Neural cell (in vitro differentiated cells): ENCODE data around the gene CAPSL. TPM values are rescaled to one million over a fixed set of nuclear protein-coding genes. Genes with fewer than 3 reads are reported as not detected.

ENCODE experiments used
- H2AFZ ChIP-seq: fragments of 200-600, 300-800 bp; sonication (generic), shearing (Covaris generic); 2 replicates; pipeline ENCODE4 v1.6.0; 2014; ENCODE audit warnings: low read depth, mild to moderate bottlenecking, antibody characterized with exemption, low read length, moderate library complexity
- H3F3A ChIP-seq: fragments of 200-600 bp; shearing (Covaris generic); 2 replicates; pipeline ENCODE4 v1.6.1; 2016; ENCODE audit warnings: mild to moderate bottlenecking, moderate library complexity, mixed read lengths, antibody characterized with exemption, low read length; ENCODE audit not compliant: insufficient read depth, poor library complexity, severe bottlenecking
- H3K27ac ChIP-seq: fragments of 200-600, 300-800 bp; sonication (generic), shearing (Covaris generic); 2 replicates; pipeline ENCODE4 v1.5.1; 2014; ENCODE audit warnings: mild to moderate bottlenecking, low read length, moderate library complexity
- H3K27me3 ChIP-seq: fragments of 300-800, 200-600 bp; sonication (generic), shearing (Covaris generic); 2 replicates; pipeline ENCODE4 v1.6.0; 2014; ENCODE audit warnings: mild to moderate bottlenecking, low read depth, low read length, moderate library complexity; ENCODE audit not compliant: insufficient read depth
- H3K36me3 ChIP-seq: fragments of 300-800, 200-600 bp; sonication (generic), shearing (Covaris generic); 2 replicates; pipeline ENCODE4 v1.5.1; 2014; ENCODE audit warnings: mild to moderate bottlenecking, antibody characterized with exemption, low read length, moderate library complexity; ENCODE audit not compliant: insufficient read depth
- H3K4me2 ChIP-seq: fragments of 300-800, 200-600 bp; sonication (generic), shearing (Covaris generic); 2 replicates; pipeline ENCODE4 v1.6.0; 2014; ENCODE audit warnings: mild to moderate bottlenecking, low read length
- H3K4me3 ChIP-seq: fragments of 300-800, 200-600 bp; sonication (generic), shearing (Covaris generic); 2 replicates; pipeline ENCODE4 v1.5.1; 2014; ENCODE audit warnings: mild to moderate bottlenecking, low read length, moderate library complexity
- H3K79me2 ChIP-seq: fragments of 200-600 bp; shearing (Covaris generic); replicated peaks from 2 replicates; pipeline ENCODE4 v1.6.0; 2014; ENCODE audit warnings: mild to moderate bottlenecking, low read length, moderate library complexity; ENCODE audit not compliant: insufficient read depth
- H3K9ac ChIP-seq: fragments of 300-800, 200-600 bp; sonication (generic), shearing (Covaris generic); 2 replicates; pipeline ENCODE4 v1.6.1; 2016; ENCODE audit warnings: mild to moderate bottlenecking, low read length, mixed read lengths
- H3K9me2 ChIP-seq: fragments of 200-600 bp; shearing (Covaris generic); 2 replicates; pipeline ENCODE4 v1.6.1; 2016; ENCODE audit warnings: mild to moderate bottlenecking, low read length, mixed read lengths; ENCODE audit not compliant: insufficient read depth
- H3K9me3 ChIP-seq: fragments of 200-600, 300-800 bp; sonication (generic), shearing (Covaris generic); 2 replicates; pipeline ENCODE4 v1.6.1; 2016; ENCODE audit warnings: mild to moderate bottlenecking, mixed run types, low read length, moderate library complexity, mixed read lengths
- H4K20me1 ChIP-seq: fragments of 200-600 bp; shearing (Covaris generic); 2 replicates; pipeline ENCODE4 v1.6.1; 2016; ENCODE audit warnings: mild to moderate bottlenecking, mixed run types; ENCODE audit not compliant: insufficient read depth
- EP300 ChIP-seq: fragments of 450-650 bp; conservative IDR thresholded peaks from 2 replicates; pipeline ENCODE4 v1.6.1; 2014; ENCODE audit warnings: antibody characterized with exemption, mild to moderate bottlenecking, moderate library complexity; ENCODE audit not compliant: poor library complexity, severe bottlenecking
- EZH2 ChIP-seq: fragments of 200-600, 300-800 bp; shearing (Covaris generic), sonication (generic); IDR thresholded peaks from 2 replicates; pipeline ENCODE4 v1.6.1; 2014; ENCODE audit warnings: antibody characterized with exemption, low read length, borderline replicate concordance, mild to moderate bottlenecking; ENCODE audit not compliant: insufficient read depth, poor library complexity, severe bottlenecking
- MXI1 ChIP-seq: fragments of 450-650 bp; conservative IDR thresholded peaks from 2 replicates; pipeline ENCODE4 v1.6.1; 2014; ENCODE audit warnings: antibody characterized with exemption, mild to moderate bottlenecking; ENCODE audit not compliant: poor library complexity, severe bottlenecking
- POLR2AphosphoS5 ChIP-seq: IDR thresholded peaks from 2 replicates; pipeline ENCODE4 v1.6.1; 2012
- RAD21 ChIP-seq: fragments of 450-650 bp; conservative IDR thresholded peaks from 2 replicates; pipeline ENCODE4 v1.6.1; 2014; ENCODE audit warnings: antibody characterized with exemption, mild to moderate bottlenecking, moderate library complexity
- SMC3 ChIP-seq: fragments of 450-650 bp; conservative IDR thresholded peaks from 2 replicates; pipeline ENCODE4 v1.6.1; 2014; ENCODE audit warnings: antibody characterized with exemption, mild to moderate bottlenecking, moderate library complexity; ENCODE audit not compliant: poor library complexity
- TAF1 ChIP-seq: IDR thresholded peaks from 2 replicates; pipeline ENCODE4 v1.6.1; 2012; ENCODE audit warnings: low read depth
- polyA plus RNA-seq: library from polyadenylated mRNA; depleted of rRNA; stranded (reverse); fragments of >200 nt; gene quantifications from 2 replicates; pipeline ENCODE4 v1.2.3, GENCODE V29; 2014
- TF ChIP-seq, protein P1 (sequence below): IDR thresholded peaks from 2 replicates; pipeline ENCODE4 v1.6.1; 2012; ENCODE audit warnings: borderline replicate concordance
- TF ChIP-seq, protein P2 (sequence below): fragments of 450-650 bp; IDR thresholded peaks from 2 replicates; pipeline ENCODE4 v1.5.1; 2014; ENCODE audit warnings: antibody characterized with exemption, mild to moderate bottlenecking, moderate library complexity; ENCODE audit not compliant: poor library complexity, severe bottlenecking

CAPSL gene
- polyA plus RNA-seq, 1 donor from 2014 or later, result 2.3 TPM

DNA sequence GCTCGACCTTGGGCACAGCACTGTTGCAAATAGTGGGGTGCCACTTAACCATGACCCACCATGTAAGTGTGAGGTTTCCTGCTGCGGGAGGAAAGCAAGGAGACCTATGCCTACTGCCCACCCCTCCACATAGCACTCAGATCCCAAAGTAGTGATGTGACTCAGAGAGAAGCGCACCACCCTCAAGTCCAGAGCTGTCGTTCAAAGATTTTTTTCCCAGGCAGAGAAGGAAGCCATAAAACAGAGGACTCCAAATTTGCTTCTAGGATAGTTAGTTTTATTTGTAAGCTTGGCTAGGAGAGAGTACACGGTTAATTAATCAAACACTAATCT is 33.4 kb upstream of the CAPSL start:
- Histone ChIP-seq H3K36me3 (no peaks in the 10 kb centered on the region), H3K27me3 (no peaks in the 10 kb centered on the region), H3K27ac (no peak overlapping the region), H3F3A (no peaks in the 10 kb centered on the region), H3K4me3 (no peak overlapping the region), H4K20me1 (no peaks in the 10 kb centered on the region), H3K4me2 (no peak overlapping the region), H2AFZ (no peak overlapping the region), H3K9me2 (no peaks in the 10 kb centered on the region), H3K9ac (no peak overlapping the region), H3K79me2 (no peaks in the 10 kb centered on the region), H3K9me3 (no peaks in the 10 kb centered on the region)
- TF ChIP-seq POLR2AphosphoS5 (no peak), MXI1 (no peak), RAD21 (no peak), EP300 (no peak), TAF1 (no peak), EZH2 (no peak), SMC3 (no peak)
- TF ChIP-seq, protein P1, sequence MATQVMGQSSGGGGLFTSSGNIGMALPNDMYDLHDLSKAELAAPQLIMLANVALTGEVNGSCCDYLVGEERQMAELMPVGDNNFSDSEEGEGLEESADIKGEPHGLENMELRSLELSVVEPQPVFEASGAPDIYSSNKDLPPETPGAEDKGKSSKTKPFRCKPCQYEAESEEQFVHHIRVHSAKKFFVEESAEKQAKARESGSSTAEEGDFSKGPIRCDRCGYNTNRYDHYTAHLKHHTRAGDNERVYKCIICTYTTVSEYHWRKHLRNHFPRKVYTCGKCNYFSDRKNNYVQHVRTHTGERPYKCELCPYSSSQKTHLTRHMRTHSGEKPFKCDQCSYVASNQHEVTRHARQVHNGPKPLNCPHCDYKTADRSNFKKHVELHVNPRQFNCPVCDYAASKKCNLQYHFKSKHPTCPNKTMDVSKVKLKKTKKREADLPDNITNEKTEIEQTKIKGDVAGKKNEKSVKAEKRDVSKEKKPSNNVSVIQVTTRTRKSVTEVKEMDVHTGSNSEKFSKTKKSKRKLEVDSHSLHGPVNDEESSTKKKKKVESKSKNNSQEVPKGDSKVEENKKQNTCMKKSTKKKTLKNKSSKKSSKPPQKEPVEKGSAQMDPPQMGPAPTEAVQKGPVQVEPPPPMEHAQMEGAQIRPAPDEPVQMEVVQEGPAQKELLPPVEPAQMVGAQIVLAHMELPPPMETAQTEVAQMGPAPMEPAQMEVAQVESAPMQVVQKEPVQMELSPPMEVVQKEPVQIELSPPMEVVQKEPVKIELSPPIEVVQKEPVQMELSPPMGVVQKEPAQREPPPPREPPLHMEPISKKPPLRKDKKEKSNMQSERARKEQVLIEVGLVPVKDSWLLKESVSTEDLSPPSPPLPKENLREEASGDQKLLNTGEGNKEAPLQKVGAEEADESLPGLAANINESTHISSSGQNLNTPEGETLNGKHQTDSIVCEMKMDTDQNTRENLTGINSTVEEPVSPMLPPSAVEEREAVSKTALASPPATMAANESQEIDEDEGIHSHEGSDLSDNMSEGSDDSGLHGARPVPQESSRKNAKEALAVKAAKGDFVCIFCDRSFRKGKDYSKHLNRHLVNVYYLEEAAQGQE, result no peak
- TF ChIP-seq, protein P2, sequence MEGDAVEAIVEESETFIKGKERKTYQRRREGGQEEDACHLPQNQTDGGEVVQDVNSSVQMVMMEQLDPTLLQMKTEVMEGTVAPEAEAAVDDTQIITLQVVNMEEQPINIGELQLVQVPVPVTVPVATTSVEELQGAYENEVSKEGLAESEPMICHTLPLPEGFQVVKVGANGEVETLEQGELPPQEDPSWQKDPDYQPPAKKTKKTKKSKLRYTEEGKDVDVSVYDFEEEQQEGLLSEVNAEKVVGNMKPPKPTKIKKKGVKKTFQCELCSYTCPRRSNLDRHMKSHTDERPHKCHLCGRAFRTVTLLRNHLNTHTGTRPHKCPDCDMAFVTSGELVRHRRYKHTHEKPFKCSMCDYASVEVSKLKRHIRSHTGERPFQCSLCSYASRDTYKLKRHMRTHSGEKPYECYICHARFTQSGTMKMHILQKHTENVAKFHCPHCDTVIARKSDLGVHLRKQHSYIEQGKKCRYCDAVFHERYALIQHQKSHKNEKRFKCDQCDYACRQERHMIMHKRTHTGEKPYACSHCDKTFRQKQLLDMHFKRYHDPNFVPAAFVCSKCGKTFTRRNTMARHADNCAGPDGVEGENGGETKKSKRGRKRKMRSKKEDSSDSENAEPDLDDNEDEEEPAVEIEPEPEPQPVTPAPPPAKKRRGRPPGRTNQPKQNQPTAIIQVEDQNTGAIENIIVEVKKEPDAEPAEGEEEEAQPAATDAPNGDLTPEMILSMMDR, result no peak

- no peaks in the 10 kb centered on the region for H3K27me3 ChIP-seq
- H3K79me2 ChIP-seq, result no peaks in the 10 kb centered on the region
- no peaks in the 10 kb centered on the region for H4K20me1 ChIP-seq
- H3K4me3 ChIP-seq, result no peak overlapping the region
- no peak overlapping the region for H2AFZ ChIP-seq
- H3K9me3 ChIP-seq, result no peaks in the 10 kb centered on the region
- H3K9me2 ChIP-seq, result no peaks in the 10 kb centered on the region
- no peak overlapping the region for H3K9ac ChIP-seq
- TF ChIP-seq, protein P1, result no peak
- TF ChIP-seq EZH2 (no peak), POLR2AphosphoS5 (no peak), TAF1 (no peak), MXI1 (no peak), EP300 (no peak), RAD21 (no peak), SMC3 (no peak)
- TF ChIP-seq, protein P2, result no peak
- H3K36me3 ChIP-seq, result no peaks in the 10 kb centered on the region
- no peak overlapping the region for H3K27ac ChIP-seq
- H3F3A ChIP-seq, result no peaks in the 10 kb centered on the region
- no peak overlapping the region for H3K4me2 ChIP-seq
Observed at GRCh38 chr5:35971186-35971877, 32.9 kb upstream of the CAPSL start.
